ENCODE results near the gene GLB1L3. TPM values are rescaled to one million over a fixed set of nuclear protein-coding genes. Genes with fewer than 3 reads are reported as not detected.
"Not testable (repeated sequence)": the region's sequence is repeated elsewhere in the genome, so short reads cannot be mapped to it uniquely, and the experiment has no call there.

The GLB1L3 gene
- total RNA-seq, 1 experiment from 2014 or later, result not detected

DNA sequence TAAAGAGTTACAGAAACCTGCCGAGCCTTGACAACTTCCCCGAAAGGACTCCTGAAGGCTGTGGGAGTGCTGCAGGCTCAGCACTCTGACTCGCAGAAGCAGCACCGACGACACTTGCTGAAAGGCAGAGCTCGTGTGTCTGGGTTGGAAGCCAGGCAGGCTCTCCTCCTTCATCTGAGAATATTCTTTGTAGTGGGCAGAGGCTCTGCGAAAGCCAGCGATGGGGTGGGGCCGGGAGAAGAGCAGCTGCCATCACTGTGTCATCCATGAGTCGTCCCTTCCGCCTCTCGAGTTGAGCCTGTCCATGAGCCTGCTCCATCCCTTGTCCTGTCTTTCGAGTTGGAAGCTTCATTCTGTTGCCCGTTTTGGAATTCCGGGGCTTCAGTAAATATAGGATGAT lies 67.5 kb downstream of the GLB1L3 start:
- peak; percentile 25 for DNase-seq (ENCODE audit: low spot score)

DNA sequence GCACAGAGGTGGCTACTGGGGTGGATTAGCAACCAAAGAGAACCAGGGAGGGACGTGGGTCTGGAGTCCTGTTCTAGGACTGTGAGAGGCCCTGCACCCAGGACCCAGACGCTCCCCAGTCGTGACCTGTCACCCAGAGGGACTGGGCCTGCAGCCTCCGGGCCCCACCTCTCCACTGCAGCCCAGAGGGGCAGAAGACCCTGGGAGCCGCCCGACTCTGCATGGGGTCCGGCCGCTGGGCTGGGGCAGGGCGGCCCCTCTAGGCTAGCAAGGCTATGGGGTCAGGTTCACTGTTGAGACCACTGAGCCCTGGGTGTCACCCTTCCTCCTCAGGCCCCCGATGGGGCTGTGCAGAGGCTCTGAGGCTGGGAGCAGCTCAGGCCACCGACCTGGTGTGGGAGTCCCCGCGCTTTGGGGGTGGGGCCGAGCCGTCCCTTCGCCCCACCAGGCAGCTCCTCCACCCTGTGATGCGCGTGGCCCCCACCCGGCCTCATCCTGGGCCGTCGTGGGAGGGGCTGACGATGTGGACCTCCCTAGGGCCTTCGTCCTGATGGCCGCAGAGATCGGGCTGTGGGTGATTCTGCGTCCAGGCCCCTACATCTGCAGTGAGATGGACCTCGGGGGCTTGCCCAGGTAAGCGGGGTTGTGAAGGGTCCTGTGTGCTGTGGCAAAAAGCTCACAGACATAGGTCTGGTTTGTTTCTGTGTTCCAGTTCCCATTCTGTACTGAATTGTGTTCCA lies 68.5 kb downstream of the GLB1L3 start:
- not testable (repeated sequence) for DNase-seq (ENCODE audit: low spot score)

DNA sequence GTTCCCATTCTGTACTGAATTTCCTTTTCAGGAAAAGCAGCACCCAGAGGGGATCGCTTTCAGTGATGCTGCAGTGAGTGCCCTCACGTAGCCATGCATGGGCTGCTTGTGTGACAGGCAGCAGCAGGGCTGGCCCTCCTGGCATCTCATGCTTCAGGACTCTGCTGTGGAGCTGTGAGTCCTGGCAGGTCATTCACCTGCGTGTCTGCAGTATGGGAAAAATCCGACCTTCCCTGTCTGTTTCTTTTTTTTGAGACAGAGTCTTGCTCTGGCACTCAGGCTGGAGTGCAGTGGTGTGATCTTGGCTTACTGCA lies 69.0 kb downstream of the GLB1L3 start:
- no peak for DNase-seq (ENCODE audit: low spot score)

DNA sequence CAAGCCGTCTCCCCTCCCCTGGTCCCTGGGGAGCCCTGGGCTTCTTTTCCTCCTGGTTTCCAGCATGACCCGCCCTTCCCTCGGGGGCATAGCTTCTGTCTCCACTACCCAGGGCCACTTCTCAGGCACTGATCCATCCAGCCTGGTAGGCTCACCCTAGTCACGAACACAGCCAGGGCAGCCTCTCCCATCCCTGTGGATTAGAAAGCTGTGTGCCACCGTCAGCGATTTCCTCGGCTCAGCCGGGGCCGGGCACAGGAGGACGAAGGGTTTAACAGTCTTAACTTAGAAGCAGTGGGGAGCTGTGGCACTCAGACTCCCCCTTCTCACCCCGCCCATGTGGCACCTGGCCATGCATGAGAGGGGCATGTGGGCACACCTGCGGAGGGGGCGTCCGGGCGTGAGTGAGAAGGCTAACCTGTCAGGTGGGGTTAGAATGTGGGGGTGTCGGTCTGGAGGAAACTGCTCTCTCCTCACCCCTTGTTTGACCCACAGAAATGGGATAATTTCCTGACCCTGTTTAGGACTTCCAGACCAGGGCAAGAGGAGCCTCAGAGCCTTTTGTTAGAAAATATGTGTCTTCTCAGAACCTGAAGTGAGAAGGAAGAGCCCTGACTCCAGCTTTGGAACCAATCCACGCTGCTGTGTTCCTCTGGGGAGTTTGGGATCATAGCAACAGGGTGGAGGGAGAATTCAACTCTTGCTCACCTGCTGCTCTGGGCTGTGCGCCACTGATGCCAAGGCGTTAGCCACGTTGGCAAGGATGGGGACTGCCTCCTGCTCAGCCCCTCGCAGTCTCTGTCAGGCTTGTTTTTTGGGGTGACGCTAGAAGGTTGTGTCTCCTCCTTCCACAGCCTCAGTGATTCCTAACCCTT lies 70.2 kb downstream of the GLB1L3 start:
- DNase-seq (ENCODE audit: low spot score), result no peak

DNA sequence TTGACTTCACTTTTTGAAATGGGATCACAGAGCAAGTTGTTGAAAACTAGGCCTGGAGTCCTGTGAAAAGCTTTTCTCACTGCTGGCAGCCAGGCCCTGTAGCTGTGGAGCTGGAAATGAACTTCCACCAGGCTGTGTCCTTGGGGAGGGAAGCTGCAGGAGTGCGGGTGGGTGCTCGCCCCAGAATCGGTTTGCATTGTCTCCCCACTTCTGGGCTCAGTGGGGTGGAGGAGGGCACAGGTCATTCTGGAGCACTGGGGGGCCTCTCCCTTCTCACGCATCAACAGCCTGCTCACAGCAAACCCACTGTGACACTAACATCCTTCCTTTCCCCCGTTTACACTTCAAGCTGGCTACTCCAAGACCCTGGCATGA lies 70.8 kb downstream of the GLB1L3 start:
- DNase-seq (ENCODE audit: low spot score), result no peak

DNA sequence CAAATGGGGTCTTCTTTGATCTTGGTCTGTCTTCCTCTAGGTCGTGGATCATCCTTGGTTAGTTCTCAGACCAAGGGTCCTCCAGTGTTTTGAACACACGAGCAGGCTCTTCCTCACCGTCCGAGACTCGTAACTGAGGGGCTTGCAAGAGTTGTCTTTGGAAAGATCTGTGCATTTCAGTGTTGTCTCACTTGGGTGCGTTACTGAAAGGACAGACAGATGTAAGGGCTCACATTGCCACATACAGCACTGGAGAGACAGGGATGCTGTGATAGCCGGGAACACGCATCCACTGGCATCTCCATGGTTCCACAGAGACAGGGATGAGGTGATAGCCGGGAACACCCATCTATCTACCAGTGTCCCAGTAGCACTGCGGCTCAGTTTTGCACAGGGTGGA lies 71.3 kb downstream of the GLB1L3 start:
- DNase-seq (ENCODE audit: low spot score), result no peak

DNA sequence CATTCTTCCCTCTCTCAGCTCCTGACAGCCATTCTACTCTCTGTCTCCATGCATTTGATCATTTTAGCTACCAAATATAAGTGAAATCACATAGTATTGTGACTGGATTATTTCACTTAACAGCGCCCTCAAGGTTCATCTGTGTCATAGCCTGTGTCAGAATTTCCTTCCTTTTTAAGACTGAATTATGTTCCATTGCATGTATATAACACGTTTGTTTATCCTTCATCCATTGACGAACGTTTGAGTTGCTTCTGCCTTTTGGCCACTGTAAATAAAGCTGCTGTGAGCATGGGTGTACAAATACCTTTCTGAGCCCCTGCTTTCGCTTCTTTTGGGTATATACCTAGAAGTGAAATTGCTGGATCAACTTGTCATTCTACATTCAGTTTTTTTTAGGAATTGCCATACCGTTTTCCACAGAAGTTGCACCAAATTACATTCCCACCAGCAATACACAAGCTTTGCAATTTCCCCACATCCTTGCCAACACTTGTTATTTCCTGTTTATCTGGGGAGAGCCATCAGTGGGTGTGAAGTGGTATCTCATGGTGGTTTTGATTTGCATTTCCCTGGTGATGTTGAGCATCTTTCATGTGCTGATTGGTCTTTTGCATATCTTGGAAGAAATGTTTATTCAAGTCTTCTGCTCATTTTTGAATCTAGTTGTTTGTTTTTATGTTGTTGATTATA lies 73.1 kb downstream of the GLB1L3 start:
- DNase-seq (ENCODE audit: low spot score), result no peak

DNA sequence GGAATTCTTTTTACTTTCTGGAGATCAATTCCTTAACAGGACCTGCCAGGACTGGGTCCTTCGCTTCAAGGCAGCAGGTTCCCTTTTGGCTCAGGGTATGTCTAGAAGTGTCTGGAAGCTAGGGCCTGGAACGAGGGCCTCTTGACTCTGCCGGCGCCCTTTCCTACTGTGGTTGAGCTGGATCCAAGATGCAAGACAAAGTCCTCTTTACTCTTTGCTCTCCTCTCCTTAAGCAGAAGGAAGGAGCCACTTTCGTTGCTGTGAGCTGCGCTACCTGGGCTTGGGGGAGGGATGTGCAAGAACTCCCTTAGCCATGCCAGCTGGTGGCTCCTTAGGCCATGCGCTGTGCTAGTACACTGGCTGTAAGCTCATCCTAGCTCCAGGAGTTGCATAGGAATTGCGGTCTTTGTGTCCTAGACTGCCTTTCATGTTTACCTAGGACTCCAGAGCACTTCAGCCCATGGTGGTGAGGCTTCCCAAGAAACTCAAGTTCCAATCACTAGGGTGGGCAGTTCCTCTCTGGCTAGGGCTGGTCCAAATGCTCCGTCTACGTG lies 73.7 kb downstream of the GLB1L3 start:
- no peak for DNase-seq (ENCODE audit: low spot score)

DNA sequence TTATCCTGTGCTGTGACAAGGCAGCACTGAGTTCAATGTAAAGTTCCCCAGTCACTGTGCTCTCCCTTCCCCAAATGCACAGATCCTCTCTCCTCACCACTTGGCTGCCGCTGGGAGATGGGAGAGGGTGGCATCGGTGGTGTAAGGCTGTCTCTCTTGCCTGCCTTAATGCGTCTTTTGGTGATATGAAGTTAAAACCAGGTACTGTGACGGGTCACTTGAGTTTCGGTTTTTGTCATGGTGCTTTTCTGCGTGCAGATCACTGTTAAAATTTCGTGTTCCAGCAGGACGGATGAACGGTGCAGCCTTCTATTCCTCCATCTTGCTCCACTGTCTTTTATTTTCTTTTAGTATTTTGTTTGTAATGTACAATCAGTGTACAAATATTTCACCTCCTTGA lies 74.2 kb downstream of the GLB1L3 start:
- no peak for DNase-seq (ENCODE audit: low spot score)

DNA sequence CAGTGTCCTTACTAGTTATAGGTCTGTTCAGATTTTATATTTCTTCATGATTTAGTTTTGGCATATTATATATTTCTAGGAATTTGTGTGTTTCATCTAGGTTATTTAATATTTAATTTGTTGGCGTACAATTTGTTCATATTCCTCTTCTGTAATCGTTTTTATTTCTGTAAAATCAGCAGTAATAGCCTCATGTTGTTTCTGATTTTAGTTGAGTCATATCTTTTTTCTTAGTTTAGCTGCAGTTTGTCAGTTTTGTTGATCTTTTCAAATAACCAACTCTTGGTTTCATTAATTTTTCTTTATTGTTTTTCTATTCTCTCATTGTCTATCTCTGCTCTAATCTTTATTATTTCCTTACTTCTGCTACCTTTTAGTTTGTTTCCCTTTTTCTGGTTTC lies 75.9 kb downstream of the GLB1L3 start:
- no peak for DNase-seq (ENCODE audit: low spot score)

DNA sequence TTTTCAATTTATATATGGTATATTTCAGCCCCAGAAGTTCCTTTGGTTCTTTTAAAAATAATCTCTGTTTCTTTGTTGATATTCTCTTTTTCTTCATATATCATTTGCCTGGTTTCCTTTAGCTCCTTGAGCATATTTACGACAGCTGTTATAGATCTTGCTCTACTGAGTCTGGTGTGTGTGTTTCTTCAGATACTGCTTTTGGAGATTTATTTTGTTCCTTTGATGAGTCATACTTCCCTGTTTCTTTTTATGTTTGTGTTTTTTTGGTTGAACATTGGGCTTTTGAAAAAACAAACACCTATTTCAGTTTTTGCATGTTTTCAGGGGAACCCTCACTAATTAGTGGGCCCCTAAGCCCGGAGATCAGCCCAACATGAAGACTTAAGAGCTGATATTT lies 79.0 kb downstream of the GLB1L3 start:
- DNase-seq (ENCODE audit: low spot score), result no peak

DNA sequence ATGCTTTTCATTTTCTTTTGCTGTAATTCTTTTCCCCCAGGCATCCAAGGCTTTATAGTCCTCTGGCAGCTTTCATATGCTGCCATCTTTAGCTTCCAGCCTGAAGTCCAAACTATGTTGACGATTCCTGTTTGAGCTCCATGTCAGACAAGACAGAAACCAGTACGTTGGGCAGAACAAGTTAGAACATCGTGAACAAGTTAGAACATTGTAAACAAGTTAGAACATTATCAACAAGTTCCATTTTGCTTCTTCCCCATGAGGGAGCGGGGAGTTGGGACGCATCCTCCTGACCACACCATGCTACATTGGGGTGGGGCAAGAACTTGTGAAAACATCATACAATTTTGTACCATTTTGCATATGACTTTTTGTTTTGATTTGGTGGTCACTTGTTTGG lies 79.5 kb downstream of the GLB1L3 start:
- DNase-seq (ENCODE audit: low spot score), result no peak

DNA sequence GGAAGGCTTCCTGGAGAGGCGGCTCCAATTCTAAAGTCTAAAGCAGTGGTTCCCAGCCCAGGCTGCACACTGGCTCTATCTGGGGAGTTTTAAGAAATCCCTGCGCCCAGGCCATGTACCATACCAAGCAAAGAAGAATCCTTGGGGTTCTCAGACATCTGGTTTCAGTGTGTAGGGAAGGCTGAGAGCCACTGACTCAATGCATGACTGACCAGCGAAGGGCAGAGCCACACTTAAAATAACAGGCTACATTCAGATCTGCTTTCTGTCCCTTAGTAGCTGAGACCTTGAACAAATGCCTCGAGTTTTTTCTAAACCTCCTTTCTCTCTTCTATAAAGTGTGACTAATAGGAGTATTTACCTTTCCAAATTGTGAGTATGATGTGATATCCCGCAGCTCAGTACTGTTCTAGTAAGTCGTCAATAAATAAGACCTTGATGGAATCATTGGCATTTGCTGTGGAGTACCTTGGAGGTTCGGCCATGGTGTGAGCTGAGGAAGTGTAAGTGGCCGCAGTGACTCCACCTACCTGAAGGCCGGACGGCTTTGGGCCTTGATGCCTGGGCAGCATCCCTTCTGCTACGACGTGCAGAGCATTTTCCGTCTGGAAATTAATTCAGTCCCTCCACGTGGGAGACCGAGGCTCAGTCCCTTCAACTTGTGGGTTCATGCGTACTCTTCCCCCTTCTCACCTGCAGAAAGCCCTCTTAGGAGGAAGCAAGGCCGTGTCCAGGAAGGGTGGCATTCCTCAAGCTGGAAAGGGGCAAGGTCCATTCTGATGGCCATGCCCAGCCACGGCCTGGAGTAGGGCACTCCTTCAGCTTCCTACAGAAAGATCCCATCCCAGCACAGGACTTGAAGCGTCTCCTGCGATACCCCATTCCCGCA lies 80.7 kb downstream of the GLB1L3 start:
- DNase-seq (ENCODE audit: low spot score), result no peak

DNA sequence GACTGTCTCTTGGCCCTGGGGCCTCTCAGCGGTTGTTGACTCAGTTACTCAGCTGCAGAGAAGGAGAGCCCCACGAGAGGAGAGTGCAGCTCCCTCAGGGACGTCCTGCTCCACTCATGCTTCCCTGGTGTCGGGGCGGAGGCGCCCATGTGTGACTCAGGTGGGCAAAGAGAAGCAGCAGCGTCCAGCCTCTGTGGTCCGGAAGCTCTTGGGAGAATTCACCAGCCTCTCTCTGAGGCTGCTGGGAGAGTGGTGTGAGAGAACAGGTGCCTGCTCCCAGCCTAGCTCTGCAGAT lies 81.3 kb downstream of the GLB1L3 start:
- no peak for DNase-seq (ENCODE audit: low spot score)

DNA sequence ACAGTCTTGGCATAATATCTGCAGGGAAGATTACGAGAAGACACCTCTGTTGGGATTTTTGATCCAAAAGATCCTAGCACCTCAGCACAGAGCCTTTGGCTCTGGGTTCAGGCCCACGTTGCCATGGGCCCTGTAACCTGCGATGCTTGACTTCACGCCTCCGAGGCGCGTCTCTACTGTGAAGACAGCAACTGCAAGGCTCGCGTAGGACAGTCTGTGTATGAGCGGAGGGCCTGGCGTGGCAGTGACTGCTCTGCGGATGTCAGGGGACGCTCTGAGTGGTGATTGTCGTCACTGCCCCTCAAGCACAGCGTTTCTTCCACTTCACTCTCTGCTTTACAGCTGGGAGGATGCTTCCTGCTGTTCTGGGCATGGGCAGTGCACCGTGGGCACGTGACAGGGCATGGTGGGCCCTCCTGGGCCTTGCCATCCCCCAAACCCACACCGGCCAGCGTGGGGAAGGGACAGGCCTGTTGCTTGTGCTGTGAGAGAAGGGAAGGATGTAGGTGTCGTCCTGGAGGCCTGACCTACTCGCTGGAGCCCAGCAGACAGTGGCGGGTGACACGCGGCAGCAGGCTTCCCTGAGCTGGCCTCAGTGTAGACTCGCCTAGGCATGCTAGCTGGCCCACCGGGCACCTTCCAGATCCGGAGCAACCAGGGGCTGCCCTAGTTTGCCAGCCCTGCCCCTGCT lies 82.1 kb downstream of the GLB1L3 start:
- DNase-seq (ENCODE audit: low spot score), result no peak

DNA sequence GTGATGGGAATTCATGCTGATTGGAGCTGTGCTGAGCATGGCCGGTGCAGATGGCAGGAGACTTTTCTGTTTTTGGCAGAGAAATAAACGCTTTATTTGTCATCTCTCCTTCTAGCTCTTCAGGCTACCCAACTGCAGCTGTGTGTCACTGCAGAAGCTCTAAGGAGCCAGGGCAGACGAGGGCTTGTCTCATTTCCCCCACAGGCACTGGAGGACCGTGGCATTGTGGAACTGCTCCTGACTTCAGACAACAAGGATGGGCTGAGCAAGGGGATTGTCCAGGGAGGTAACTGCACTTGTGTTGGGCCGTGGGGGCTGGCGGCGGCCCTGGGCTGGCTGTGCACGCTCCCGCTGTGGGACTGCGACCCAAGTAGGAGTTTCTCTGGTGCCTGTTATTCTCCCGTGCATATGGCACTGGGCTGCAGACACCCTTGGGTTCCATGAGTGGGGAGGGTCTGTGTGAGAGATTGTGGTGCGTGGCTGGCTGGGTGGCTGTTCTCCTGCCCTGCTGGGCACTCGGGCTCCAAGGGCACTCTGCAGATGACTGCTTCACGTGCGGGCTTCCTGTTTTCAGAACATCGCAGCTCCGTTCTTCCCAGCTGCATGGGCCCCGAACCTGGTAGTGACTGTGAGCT lies 82.8 kb downstream of the GLB1L3 start:
- DNase-seq (ENCODE audit: low spot score), result no peak

DNA sequence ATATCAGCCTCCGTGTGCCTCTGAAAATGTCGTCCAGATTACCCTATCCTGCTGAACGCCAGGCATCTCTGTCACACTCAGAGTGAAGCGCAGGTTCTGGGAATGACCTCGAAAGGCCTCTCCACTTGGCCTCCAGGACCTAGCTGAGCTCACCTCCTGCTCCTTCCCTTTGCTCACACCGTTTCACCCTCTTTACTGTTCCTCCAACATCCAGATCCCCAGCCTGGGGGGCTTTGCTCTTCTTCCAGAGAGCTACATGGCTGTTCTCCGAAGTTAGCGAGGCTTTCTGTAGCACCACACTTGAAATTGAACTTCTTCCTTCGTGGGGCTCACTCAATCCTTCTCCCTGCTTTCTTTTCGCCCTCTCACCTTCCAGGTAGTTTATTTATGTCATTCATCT lies 83.5 kb downstream of the GLB1L3 start:
- DNase-seq (ENCODE audit: low spot score), result no peak

DNA sequence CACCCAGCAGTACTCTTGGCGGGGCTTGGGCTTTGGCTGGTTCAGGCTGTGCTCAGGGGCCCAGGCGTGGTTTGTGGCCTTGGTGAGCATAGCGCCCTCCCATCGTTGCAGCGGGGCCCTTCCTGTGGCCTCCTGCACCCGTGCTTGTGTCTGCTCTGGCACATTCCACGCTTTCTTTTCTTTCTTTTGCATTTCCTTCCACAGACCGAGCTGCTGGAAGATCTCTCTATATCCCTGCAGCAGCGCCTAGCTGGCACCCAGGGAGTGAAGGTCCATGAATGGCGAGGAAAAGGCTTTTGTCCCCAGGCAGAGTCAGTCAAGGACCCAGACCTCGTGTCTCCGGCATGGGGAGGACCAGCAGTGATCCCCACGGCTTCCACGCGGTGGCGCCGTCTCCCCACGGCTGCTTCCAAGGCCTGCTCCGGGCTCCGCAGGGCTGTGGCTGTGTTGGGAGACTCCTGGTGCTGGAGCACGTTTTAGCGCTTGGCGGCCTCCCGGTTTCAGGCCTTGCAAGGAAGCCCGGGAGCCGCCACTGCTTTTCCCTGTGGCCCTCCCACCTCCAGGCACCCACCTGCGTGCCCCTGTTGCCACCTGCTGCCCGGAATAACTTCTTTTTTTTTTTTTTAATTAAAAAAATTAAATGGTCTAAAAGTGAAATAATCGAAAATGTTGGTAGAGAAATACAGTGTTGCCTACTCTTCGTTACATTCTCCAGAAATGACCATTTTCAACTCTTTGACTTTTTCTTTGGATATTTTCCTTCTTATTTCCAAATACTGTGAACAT lies 84.1 kb downstream of the GLB1L3 start:
- no peak for DNase-seq (ENCODE audit: low spot score)

DNA sequence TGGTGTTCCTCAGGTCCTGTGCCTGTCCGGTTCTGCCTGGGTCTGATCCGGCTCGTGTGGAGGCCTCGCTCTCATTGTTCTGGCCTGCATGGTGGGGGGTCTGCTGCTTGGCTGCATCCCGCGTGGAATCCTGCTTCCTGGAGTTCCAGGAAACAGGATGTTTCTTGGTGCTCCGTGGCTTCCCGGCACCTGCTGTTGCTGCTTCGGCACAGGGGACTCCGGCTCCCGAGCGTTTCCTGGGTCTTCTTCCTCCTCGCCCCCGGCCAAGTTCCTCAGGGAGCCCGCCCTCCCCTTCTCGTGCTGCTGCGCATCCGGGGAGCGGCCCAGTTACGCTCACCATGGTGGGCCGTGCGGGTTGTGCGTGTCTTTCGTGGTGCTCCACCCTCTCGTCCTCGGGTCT lies 85.5 kb downstream of the GLB1L3 start:
- DNase-seq (ENCODE audit: low spot score), result no peak

Measured in A172 (cell line).